GM12874 (cell line): ENCODE data around the gene OTX2.

Source experiments
- TF ChIP-seq, protein P1 (sequence below): IDR thresholded peaks from 2 replicates; pipeline ENCODE4 v1.5.1; 2011; ENCODE audit warnings: low read depth, mild to moderate bottlenecking, control low read depth, low read length, moderate library complexity; ENCODE audit not compliant: insufficient read depth

The OTX2 gene

DNA sequence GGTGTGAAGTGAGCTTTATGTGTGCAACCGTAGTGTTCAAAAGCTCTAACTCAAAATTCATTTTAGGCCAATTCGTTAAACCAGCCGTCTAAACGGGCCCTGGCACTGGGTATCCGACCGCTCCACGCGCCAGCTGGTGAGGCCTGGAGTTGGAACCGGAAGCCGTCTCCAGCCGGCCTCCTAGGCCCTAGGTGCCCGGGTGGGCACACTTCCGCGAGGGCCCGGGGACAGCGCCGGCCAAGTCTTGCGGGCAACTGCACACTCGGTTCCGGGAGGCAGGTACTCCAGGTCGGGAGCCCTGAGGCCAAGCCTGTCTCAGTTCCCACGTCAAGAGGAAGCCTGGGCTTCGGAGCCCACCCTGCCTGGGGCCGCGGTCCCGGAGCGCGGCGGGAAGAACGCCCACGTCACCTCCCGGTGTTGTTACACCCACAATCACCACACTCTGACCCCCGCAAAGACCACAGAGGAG is 16.2 kb downstream of the OTX2 start:
- TF ChIP-seq, protein P1, sequence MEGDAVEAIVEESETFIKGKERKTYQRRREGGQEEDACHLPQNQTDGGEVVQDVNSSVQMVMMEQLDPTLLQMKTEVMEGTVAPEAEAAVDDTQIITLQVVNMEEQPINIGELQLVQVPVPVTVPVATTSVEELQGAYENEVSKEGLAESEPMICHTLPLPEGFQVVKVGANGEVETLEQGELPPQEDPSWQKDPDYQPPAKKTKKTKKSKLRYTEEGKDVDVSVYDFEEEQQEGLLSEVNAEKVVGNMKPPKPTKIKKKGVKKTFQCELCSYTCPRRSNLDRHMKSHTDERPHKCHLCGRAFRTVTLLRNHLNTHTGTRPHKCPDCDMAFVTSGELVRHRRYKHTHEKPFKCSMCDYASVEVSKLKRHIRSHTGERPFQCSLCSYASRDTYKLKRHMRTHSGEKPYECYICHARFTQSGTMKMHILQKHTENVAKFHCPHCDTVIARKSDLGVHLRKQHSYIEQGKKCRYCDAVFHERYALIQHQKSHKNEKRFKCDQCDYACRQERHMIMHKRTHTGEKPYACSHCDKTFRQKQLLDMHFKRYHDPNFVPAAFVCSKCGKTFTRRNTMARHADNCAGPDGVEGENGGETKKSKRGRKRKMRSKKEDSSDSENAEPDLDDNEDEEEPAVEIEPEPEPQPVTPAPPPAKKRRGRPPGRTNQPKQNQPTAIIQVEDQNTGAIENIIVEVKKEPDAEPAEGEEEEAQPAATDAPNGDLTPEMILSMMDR = no peak

DNA sequence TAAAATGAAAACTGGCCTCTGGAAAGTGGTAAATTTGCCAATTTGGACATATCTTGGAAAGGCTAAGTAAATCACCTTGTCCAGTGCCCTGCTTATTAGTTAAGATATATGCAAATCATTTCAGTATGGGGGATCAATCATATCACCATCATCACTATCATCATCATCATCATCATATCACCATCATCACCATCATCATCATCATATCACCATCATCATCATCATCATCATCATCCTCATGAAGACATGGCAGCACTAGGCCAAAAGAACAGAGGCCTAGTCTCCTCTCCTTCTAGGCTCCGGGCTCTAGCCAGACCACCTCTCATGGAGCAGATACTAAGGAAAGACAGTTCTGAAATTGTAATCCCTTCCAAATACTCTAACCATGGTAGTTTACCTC is 20.3 kb downstream of the OTX2 start:
- TF ChIP-seq, protein P1 = no peak

DNA sequence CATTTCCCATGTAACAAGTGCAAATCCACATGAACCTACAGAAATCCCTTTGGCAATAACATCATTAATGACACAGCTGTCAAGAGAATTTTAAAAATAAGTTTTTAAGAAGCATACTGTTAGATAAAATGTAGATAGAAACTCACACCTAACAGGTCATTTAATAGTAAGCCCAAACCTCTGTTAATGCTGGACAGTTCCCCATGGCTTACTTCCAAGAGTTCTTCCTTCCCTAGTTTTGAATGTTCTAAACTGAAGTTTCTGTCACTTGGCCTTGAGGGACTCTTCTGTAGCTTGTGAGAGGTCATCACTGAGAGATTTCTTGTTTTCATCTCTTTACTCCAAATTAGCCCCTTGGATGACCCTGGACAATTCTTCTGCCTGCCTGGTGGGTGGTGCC is 22.7 kb downstream of the OTX2 start:
- TF ChIP-seq, protein P1 = no peak

DNA sequence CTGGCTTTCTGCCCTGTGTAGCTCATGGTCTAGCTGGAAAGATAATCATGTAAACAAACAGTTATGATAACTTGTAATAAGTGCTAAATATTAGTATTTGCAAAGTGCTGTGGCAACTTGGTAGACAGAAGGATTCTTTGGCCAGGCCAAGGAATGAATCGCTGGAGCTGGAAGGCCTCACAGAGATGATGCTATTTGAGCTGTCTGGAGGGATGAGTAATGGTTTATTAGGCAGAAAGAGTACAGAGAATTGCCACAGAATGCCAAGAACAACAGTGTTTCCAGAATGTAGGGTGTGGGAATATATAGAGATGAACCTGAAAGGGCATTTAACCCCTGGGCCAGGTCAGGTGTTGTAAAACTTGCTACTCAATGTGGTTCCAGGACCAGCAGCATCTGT is 27.6 kb downstream of the OTX2 start:
- TF ChIP-seq, protein P1 = no peak

DNA sequence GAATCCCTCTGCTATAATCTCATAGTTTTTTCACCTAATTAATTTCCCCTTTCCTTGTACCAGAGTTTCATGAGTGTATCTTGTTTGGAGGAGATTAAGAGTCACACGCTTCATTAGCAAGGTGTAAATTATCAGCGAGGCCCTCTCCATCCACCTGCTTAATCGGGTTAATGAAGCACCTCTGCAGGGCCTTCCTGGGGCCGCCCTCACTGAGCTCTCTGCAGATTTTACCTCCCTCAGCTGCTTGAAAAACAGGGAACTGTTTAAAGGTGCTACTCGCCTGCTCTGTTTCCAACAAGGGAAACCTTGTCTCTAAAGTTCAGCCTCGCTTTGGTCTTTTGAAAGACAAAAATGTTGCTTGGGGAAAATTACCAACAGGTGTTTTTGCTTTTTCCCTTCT is 35.8 kb downstream of the OTX2 start:
- TF ChIP-seq, protein P1 = no peak

DNA sequence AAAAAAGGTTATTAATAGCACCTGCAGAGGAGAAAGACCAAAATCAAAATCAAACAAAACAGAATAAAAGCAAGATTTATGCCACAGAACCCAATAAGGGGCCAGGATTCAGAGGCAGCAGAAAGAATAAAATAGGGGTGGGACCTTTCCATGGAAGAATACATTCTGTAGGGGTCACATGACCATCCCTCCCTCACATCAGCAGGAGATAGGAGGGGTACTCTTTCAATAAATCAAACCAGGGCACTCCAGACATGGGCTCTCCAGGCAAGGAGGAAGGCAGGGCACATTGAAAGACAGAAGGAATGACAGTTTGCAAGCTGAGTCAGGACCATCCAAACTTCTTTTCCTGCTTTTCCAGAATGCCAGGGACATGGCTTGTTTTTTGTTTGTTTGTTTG is 39.8 kb downstream of the OTX2 start:
- TF ChIP-seq, protein P1 = no peak

DNA sequence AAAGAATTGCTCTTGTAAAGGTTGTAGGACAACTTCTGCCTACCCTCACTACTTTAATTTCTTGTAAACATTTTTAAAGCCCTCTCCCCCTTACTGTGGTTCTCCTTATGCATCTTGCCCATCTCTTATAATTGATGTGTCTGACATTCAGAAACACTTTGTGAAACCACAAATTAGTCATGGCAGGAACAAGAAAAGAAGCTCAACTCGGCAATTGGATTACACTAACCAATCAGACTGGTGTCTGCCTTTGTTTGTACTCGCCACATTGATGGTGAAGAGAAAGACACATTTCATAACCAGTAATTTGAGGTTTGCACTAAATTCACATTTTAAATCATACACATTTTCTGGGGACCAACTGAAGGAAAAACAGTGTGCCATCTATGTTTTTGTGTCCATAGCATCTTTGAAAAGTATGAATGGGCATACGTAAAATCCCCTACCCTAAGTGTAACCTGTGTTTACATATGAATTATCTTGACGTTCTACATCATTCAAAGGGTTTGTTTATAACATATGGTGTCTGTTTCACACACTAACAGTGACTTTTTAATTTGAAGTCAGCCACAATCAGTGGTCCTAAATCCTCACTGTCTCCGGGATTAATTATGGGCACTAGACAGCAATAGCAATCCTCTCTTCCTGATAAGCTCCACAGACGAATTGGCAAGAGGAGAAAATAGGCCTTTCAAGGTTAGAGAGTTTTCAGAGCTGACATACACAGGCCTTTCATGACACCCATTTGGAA is 49.9 kb downstream of the OTX2 start:
- TF ChIP-seq, protein P1 = no peak
